Limb (tissue), 2 donors: Measurements from ENCODE around the gene ZFAND6.

Experiments
- DNase-seq, 2 donors: peaks; one replicate each; pipeline ENCODE4 v3.0.0-alpha.2; 2016; ENCODE audit errors: extremely low spot score in 2 of 2

ZFAND6 gene

DNA sequence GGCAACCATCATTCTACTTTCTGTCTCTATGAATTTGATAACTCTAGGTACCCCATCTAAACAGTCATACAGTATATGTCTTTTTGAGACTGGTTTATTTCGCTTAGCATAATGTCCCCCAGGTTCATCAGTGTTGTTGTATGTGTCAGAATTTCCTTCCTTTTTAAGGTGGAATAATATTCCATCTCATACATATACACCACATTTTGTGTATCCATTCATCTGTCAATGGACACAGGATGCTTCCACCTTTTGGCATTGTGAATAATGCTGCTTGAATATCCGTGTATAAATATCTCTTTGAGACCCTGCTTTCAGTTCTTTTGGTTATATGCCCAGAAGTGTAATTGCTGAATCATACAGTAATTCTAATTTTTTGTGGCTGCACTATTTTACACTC is 10.4 kb upstream of the ZFAND6 start:
- DNase-seq, result no peak

DNA sequence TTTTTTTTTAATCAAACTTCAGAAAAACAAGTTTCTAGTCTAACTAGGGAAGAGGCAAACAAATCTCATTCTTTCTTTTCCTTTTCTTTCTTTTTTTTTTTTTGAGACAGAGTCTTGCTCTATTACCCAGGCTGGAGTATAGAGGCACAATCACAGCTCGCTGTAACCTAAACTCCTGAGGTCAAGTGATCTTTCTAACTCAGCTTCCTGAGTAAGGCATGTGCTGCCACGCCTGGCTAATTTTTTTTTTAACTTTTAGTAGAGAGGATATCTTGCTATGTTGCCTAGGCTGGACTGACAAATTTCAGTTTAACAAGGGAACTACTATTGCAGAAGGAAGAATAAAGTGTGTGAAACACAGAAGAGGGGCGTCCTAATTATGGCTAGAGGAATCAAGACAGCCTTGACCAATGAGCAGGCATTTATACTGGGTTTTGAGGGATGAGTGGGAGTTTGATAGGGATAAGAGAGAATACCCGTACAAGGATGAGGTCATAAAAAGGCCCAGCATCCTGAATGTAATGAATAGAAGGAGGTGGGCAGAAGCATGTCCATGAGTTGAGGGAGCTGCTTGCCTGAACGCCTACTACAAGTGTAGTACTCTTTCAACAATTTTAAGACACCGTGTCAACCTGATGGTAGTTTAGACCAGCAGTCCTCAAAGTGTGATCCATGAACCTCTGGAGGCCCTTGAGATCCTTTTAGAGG is 6.7 kb upstream of the ZFAND6 start:
- DNase-seq, result no peak

DNA sequence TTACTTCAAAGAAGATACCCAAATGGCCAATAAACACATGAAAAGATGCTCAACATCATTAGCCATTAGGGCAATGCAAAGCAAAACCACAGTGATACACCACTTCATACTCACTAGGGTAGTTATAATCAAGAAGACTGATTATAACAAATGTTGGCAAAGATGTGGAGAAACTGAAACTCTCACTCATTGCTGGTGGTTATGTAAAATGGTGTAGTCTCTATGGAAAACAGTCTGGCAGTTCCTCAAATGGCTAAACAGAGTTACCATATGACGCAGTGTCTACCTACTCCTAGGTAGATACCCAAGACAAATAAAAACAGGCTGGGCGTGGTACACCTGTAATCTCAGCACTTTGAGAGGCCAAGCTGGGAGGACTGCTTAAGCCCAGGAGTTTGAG is 3.5 kb upstream of the ZFAND6 start:
- DNase-seq, result no peak

DNA sequence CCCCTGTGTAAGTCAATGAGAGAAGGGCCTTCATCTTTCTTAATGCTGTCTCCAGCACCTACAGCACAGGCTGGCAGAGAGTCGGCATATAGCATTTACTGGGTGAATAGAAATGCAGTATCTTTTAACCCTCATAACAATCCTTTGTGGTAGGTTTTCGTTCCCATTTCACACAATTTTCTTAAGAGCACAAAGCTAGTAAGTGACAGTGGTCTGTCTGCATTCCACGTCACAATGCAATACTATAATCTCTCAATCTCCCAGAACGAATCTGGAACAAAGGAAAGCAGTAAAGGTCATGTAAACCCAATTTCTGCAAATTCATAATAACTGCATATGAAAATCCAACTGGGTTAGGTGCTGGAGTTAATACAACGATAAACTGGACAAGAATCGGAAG is 1.4 kb upstream of the ZFAND6 start:
- no peak for DNase-seq

DNA sequence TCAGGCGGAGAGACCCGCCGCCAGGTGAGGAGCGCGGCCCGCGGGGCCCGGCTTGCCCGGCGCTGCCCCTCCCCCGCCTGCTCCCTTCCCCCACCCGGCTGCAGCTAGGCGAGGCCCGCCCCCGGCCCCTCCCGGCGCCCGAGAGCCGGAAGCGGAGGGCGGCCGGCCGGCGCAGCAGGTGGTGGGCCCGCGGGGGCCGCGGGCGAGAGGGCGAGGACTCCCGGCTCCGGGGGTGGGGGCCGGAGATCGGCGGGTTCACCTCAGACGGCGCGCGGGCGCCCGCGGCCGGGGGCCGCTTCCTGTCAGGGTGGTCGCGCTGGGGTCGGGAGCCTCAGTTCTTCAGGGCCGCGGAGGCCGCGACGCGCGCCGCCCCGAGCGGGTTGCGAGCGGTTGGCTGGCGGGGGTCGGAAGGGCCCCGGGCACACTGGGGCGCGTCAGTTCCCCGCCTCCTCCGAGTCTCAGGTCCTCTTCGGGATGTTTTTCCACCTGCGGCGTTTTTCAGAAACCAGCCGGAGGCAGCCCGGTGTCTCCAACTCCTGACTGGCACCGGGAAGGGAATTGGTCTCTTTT is 395 bp downstream of the ZFAND6 start:
- no peak for DNase-seq

DNA sequence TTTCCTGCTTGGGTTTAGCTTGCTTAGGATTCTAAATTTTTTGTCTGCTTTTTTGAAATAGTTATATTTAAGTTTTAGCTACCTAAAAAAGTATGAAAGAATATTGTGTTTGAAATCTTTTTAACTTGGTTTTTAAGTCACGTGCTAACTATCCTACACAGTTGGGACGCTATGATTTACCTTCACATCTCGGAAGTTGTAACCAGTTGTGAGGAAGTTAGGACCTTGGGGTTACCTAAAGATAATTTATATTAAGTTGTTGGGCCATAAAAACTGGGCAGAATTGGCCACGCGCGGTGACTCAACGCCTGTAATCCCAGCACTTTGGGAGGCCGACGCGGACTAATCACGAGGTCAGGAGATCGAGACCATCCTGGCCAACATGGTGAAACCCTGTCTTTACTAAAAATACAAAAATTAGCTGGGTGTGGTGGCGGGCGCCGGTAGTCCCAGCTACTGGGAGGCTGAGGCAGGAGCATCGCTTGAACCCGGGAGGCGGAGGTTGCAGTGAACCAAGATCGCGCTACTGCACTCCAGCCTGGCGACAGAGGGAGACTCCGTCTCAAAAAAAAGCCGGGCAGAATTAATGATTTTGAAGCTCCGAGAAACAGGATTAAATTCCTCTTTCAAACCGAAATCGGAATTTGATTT is 1.0 kb downstream of the ZFAND6 start:
- no peak for DNase-seq

DNA sequence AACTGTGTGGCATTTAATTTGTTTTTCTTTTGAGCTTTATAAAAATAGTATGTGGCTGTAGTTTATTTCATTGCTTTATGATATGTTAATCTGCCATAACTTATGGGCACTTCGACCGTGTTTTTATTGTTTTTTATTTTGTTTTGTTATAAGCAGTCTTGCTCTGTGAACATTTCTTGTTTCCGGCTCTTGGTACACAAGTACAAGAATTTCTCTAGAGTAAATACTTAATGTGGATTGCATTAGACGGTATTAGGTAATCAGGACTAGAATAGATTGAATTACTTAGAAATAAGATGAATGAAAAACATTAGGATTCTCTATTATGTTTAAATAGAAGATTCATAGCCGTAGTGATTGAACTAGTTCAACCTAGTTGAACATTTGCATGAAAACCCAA is 2.1 kb downstream of the ZFAND6 start:
- DNase-seq, result no peak

DNA sequence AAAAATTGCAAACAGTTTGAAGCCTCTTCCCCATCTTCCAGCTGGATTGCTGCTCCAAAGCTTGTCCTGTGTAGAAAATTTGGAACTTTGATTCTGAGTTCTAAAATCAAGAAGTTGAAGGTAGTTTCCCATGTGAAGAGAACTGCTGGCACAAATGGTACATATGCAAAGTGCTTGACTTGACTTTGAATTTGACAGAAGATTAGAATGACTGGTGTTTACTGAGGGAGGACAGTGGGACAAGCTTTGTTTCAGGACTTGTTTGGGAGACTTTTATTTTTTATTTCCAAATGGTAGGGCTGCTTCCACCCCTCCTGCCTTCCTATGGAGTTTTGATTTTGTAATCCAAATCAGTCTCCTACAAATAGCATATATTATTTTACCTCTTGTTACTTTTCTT is 7.4 kb downstream of the ZFAND6 start:
- no peak for DNase-seq

DNA sequence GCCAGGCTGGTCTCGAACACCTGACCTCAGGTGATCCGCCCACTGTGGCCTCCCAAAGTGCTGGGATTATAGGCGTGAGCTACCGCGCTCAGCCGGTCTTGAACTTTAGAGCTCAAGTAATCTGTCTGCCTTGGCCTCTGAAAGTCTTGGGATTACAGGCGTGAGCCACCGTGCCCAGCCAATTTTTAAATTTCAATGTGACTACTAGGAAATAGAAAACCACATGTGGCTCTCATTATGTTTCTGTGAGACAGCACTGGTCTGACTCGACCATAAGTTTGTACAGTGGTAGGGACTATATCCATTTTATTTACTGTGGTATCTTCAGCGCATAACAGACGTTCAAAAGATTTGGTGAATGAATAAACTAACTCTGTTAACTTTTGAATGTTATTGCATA is 9.1 kb downstream of the ZFAND6 start:
- no peak for DNase-seq

DNA sequence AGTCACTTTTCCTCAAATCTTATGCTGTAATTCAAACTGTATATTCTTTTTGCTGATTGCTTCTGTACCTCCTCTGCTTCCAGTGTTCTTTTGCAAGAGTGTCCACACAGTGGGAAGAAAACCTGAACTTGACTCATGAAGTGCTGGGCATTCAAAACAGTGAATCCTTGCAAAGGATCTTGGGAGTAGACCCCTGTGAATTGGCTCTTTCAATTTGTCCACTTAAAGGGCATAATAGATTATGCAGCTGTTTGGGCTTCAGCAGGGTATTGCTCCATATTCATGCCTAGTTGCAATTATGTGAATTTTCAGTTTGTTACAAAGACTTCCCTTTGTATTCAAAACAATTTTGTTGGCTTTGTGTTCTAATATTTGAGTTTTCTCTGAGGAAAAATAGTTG is 11.4 kb downstream of the ZFAND6 start:
- DNase-seq, result no peak

DNA sequence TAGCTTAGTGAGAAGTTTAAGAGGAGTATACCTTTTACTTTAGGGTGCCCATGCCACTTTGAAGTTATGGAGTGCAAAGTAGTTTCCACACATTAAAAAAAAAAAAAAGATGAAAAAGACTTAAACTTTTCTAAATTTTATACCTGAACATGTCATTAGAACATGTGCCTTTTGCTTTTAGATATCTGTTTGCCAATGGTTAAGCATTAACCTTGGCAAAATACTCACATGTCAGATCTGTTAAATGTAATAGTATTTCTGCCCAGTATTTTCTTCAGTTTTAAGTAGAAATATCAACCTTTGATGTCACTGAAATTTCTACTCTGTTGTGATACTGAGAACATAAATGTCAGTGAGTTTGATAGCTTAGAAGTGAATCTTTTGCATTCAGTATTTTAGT is 12.2 kb downstream of the ZFAND6 start:
- no peak for DNase-seq

DNA sequence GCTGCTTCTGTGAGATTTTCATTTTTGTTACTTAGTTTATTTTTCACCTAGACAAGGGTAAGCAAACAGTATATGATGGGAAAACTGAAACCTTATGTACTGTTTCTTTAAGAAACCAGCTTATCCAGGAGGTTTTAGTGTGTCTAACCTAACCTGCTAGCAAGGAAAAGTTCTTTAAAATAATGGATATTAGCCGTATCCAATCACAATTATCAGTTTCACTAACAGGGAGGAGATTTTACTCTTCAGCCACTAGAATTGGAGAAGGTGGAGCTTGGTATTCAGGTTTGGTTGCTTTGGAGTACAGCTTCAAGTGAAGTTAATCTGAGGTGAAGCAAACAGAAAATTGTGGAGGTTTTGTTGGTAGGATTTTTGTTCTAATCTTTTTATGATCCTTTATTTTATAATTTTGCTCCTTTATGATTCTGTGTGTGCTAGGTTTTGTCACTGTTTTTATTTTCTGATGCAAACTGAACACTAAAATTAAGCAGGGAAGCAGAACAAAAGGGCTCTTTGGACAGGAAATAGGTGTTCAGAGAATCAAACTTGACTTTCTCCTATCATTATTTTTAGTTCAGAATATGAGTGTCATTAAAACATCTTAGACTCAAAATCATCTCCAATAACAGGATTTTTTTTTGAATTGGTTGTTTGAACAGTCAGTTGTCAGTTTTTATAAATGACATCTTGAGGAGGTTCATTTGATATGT is 13.0 kb downstream of the ZFAND6 start:
- peak in 1 of 2 donors; percentile 95 for DNase-seq

DNA sequence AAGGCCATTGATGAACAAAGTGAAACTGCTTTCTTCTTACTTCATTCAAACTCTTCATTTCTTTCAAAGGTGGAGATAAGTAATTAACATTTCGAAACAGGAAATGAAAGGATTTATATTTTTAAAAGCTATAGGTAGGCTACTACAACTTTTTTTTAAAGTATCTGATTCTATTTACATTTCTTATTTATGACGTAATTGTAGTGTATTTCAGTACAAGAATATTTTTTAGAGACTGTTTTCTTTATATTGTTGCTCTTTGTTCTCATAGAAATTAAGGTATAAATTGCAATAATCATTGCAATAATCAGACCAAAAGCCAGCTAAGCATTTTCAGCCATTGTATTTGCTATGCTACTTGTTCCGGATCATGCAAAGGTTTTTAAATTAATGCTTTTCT is 13.7 kb downstream of the ZFAND6 start:
- no peak for DNase-seq

DNA sequence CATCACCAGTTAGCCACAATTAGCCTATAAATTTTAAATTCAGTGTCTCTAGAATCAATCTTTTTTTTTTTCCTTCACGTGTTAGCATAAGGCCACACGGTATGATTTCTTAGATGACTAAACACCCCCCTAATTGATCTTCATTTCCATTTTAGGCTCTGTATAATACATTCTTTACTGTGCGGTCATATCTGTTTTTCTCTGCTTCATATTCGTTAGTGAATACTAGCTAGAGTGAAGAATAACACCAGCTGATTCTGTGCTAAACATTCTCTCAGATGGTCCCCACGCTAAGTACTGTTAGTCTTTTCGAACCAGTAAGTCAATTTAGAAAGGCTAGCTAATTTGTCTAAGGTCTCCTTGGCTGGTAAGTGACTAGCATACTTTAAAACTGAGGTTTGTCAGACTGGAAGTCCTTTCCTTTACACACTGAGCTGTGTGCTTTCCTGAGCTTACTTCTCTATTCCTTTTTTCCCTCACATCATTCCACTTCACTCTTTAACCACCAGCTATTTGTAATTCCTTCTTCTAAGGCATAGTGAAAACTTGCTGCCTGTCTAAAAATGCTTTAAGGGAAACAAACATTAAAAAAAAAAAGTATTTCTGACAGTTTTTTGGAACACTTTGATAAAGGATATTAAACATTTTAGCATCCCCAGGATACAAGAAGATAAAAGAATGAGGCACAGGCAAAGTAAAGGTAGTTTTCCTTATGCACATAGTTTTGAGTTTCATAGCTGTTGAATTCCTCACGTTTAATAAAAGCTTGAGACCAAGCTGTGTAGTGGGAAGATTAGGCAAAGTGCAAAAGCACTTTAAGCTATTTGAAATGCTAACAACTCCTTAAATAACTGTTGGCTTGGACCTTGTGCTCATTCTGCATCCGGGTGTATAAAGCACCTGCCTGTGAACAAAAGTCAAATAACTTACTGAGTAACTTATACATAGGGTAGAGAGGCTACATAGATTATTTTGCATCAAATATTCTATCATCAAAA is 17.1 kb downstream of the ZFAND6 start:
- no peak for DNase-seq

DNA sequence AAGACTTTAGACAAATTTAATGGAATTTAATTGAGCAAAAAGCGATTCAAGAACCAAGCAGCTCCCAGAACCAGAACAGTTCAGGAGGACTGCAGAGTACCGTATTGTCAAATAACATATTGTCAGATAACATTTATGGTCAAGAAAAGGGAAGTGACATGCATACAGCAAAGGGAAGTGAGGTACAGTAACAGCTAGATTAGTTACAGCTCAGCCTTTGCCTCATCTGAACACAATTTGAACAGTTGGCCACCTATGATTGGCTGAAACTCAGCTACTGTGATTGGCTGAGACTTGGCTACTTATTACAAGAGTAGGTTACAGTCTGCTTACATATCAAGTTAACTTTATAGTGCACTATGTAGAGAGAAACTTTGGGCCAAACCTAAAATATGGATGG is 21.9 kb downstream of the ZFAND6 start:
- DNase-seq, result no peak

DNA sequence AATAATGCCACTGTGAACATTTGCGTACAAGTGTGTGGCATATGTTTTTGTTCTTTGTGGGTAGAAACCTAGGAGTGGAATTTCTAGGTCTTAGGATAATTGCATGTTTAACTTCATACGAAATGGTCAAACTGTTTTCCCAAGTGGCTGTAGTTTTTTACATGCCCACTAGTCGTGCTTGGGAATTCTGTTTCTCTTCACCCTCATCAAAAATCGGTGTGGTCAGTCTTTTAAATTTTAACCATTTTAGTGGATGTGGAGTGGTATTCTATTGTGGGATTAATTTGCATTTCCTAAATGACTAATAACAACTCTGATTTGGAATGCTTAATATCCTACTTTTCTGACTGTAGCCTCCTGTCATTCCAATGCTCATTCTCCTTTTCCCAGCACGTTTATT is 27.6 kb downstream of the ZFAND6 start:
- no peak for DNase-seq

DNA sequence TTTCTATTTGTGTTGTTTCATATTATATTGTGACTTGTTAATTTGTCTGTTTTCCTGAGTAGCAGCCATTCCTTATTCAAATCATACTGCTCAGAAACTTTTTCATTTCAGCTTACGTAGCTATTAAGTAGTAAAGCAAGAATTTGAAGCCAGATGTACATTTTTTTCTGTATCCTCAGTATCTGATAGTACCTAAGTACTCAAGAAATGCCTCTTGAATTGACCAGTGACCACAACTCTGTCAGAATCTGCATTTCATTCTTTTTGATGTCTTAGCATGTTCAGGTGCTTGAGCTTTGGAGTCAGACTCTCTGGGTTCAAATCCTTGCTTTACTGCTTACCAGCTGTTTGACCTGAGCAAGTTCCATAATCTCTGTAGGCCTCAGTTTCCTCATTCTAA is 30.6 kb downstream of the ZFAND6 start:
- DNase-seq, result no peak

DNA sequence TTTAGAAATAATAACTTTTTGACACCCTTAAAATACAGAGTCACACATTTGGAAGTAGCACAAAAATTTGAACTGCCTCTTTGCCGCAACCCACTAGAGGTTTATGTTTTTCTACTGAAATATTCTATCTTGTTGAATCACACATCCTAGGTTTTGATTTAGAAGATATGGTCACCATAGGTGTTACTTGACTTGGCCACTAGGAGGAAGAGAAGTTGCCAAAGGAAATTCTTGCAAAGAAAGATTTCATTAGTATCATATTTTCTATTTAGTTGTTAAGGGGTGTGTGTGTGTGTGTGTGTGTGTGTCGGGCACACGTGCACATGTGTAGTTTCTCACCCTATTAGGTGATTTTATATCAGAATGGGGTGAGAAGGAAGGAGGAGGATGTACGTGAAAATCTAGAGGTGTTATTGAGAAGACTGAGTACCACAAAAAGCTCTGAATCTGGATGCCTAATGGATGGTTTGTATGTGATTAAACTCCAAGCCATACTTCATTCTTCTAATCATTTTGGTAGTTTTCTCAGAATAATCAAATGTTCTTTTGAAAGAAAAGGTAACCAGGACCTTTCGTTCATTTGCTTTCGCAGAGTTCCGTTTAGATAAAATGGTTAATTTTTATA is 31.5 kb downstream of the ZFAND6 start:
- no peak for DNase-seq

DNA sequence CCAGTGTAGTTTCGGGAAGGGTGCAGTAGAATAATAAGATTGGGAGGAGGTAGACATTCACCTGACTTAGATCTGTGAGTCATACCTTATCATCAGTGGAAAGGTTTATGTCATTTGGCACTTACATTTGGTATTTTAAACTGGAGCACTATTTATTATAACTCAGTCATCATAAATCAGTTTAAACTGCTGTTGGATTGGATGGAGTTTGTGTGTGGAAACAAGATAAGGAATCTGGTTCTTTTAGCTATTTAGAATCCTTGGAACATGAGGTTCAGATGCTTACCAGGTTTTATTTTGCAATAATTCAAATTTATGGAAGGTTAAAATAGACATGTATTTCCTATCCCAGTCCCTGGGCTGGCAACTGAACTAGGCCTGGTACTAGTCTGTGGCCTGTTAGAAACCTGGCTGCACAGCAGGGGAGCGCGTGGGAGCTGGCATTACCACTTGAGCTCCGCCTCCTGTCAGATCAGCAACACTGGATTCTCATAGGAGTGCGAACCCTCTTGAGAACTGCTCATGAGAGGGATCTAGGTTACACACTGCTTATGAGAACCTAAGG is 34.5 kb downstream of the ZFAND6 start:
- DNase-seq, result no peak

DNA sequence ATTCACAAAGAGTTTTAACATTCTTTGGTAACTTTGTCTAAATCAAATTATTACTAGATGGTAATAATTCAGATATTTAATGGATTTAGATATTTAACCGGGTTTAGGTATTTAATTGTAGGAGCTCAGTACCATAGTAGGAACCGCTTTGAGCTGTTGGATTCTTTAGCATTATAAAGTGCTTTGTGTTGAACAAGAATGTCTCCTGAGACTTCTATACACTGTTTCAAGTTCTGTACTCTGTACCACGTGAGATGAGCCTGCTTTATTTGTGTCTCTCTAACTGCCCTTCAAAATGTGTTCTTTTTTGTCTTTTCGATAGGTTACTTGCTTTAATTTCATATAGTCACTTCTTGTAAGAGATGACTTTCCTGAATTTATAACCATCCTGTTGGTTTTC is 36.0 kb downstream of the ZFAND6 start:
- DNase-seq, result no peak

DNA sequence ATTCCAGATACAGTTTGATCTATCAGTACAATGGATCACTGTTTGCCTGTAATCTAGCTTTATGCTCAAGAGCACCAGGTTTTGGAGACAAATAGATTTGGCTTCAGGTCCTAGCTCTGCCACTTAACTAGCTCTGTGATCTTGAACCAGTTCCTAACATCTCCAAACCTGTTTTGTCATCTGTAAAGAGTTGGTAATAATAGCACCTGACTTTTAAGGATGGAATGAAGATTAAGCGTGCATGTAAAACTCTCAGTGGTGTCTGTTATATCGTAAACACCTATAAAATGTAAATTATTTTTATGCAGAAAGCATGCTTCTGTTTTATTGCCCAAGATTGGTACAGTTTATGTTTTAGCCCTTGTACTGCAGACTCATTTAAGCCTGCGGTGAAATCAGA is 36.5 kb downstream of the ZFAND6 start:
- no peak for DNase-seq
